GM19395 (cell line): ENCODE data around the gene MYO1B.

Source experiments
- ATAC-seq: cut with Tn5 transposase; IDR thresholded peaks from one replicate; pipeline ENCODE4 v1.9.1; 2021; ENCODE audit warnings: mild to moderate bottlenecking, moderate library complexity; ENCODE audit not compliant: unreplicated experiment

The MYO1B gene

DNA sequence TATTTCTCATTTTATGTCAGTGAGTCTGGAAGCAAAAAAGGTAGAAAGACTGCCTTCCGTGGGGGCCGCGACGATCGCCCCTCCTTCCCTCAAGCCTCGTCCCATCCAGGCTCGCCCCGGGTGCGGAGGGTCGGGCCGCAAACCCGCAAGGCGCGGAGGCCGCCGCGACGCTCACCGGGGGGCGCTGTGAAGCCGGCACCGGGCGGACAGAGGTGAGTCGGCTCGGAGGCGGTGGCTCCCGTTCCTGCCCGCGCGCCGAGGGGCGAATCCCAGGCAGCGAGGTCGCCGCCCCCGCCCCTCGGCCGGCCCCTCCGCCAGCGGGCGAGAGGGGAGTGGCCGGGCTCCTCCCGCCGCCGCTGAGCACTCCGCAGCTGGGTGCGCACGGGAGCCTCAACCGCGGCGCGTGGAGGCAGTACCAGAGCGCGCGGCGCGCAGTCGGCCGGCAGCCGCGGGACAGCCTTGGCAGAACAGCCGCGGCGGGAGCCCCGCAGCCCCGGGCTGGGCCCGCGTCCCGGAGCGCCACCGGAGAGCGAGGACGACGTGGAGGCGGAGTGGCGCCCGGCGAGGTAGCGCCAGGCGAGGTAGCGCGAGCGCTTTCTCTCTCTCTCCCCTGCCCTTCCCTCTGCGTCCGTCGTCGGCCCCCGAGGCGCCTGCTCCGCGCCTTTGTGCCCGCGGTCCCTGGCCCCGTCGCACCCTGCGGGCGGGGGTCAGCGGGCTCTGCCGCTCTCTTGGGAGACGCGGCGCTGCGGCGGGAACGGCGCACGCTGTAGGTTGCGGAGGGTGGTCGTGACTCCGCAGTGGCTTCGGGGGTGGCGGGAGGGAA is at the start of gene MYO1B:
Gene MYO1B (plus strand): TSS at position 359 of the 823 bp plus-strand sequence. CDS start 31,492 bp downstream, outside the sequence.
- peak; percentile 56 for ATAC-seq

DNA sequence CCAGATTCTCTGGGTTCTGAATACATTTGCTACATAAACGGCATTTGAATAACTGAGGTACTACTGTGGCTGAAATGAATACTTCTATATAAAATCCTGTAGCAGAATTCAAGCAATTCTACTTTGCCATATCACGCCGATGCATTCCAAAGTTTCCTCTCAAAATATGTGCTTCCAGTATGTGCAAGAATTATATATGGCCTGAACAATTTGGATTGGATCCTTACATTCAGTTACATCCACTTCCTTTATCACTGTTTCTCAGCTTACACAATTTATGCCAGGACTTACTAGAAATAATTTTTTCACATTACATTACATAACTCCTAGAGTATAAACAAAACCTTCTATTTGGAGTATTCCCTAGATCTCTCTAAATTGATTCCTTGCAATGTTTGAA is 48.1 kb upstream of the MYO1B start:
- no peak for ATAC-seq

GRCh38 chr2:191198271-191198670 is 46.9 kb upstream of the MYO1B start:
- ATAC-seq = no peak

DNA sequence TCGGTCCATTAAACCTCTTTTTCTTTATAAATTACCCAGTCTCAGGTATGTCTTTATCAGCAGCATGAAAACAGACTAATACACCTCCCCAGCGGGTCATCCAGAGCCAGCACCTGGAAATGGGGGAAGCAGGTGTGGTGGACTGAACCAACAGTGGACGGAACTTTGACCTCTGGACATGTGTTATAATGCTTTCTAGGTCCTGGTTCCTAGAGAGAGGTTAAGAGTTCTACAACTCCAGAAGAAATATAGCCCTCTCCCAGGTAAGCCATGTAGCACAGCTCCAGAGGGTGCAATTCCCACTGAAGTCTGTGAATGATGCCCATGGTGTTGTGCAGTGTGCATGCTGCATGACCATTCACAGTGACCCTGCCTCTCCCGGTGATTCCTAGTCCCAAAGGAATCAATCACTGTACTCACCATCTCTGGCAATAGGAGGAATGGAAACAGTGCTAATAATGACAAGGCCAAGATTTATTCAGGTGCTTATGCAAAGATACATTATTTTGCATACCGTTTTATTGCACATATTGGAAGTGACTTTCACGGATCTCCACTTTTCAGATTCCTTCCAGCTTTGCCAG is 45.2 kb upstream of the MYO1B start:
- ATAC-seq = no peak

DNA sequence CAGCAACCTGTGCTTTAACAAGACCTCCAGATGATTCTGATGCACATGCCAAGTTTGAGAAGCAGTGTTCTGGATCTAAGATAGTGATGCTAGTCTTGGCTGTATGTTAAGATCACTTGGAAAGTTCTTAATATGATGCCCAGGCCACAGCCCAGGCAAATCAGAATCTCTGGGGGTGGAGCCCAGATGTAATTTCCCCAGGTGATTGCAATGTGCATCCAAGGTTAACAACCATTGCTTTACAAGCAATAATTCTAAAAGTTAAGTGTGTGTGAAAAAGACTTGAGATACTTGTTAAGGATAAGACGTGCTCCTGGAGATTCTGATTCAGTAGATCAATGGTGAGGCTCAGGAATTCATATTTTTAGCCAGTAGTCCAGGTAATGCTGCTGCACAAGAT is 44.3 kb upstream of the MYO1B start:
- no peak for ATAC-seq

DNA sequence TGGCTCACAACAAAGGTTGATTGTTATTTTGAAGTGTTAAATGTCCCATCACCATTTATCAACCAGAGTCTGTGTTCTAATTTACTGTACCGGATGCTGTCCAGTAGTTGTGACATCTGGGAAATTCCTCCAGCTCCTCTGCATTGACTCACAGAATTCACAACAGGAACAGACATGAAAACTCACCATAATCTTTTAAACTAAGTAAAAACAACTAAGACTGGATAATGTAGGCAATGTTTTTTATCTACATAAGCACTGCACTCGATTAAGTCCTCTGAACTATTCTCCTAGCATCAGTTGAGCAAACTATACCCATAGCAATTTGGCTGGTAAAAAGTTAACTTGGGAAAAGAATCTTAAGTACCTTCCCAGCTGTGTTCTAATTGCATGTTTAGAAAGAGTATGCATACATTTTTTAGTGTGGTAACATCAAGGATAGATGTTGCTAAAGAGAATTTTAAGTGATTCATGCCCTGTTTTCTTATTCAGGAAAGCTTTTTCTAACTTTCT is 42.9 kb upstream of the MYO1B start:
- ATAC-seq = no peak

DNA sequence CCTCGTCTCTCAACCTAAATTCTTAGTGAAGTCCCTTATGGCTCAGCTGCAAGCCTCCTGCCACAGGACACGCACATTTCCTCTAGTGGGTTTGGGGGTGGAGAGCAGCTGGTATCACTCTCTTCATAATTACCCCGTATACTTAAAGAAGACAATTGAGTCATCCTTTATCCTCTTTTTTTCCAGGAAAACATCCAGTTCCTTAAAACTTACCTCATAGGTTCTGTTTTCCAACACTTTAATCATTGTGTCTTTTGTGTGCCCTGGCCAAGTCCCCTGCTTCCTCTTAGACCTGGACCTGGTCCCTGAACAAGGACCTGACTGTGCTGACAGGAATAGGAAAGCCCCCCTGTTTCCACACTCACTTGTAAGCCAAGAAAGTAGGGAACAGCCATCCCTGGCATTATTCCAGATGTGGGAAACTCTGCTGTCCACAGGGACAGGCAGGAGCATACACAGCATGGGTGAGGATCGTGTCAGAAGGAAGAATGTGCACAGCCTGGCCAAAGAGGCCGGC is 42.3 kb upstream of the MYO1B start:
- no peak for ATAC-seq

DNA sequence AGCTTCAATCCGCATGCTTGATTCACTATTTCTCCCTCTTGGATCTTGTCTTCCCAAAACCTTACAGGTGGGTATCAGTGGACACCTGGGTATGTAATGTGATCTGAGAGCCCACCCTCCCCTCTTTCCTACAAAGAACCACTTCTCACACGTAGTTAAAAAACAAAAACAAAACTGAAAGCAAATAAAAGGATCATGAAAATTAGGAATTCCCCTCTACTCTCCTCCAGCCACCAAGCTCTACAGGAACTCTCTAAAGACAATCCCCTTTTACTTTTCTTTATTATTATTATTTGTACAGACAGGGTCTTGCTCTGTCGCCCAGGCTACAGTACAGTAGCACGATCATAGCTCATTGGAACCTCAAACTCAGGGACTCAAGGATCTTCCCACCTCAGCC is 40.8 kb upstream of the MYO1B start:
- peak; percentile 59 for ATAC-seq

DNA sequence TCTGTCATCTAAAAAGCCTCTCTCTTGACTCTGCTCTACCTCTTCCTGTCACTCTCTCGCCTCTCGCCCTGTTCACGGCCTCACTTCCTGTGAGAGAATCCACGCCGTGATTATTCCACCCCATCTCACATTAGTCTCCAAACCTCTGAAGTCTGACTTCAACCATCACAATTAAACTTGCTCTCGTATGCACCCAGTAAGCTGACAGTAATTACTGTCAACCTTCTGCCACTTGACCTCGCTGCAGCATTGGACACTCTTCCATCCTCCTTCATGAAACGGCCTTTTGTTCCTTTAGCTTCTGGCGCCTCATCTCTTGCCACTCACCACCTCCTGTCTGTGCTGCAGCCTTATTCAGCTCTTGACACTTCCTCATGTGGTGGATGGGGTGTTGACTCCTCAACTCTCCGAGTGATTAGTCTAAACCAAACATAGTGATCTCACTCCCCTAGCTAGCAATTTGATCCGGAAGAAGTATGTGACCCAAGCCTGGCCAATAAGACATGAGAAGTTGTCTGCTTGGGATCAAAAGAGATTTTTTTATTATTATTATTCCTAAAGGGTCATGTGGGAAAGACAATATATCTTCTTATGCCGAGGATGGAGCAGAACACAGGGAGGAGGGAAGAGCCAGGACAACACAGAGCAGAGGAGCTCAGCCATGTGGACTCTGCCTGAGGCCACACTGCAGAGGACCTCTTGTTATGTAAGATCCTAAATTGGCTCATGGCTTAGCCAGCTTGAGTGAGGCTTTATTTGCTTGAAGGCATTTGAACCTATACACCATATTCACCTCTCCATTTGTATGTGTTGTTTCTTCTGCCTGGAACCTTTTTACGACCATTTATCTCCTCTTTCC is 38.4 kb upstream of the MYO1B start:
- no peak for ATAC-seq

GRCh38 chr2:191209340-191209739 is 35.9 kb upstream of the MYO1B start:
- ATAC-seq = no peak

DNA sequence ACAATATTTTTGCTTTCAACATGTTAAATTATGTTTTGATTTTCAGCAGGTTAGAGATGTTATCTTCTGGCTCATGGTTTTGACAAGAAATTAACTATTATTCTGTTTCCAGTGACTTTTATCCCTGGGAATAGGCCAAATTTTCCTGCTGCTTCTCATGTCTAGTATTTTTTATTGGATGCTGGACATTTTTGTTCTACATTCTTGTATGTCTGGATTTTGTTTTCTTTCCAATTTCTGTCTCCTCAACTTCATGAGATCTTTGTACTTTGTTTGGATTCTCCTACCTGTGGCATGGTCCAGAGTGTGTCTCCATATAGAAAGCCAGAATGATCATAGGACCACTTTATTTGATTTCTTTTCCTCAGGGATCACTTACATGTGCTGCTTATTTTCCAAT is 33.1 kb upstream of the MYO1B start:
- ATAC-seq = no peak

DNA sequence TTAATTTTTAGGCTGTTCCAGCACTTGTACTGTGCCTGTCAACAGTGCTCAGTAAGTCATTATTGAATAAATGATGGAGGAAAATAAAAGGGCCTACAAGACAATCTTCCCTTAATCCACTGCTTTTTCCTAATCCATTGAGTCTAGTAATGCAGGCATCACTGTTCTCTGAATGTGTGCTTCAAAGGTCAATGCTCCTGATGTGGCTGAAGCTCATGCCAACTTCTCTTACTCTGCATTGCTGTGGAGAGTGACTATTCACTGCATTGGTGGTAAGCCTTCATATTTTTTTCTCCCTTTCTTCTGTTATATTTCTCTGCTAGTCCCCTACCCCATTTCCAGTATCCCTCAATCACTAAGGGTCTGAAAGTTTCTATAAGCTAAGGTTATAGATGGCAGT is 31.9 kb upstream of the MYO1B start:
- no peak for ATAC-seq

DNA sequence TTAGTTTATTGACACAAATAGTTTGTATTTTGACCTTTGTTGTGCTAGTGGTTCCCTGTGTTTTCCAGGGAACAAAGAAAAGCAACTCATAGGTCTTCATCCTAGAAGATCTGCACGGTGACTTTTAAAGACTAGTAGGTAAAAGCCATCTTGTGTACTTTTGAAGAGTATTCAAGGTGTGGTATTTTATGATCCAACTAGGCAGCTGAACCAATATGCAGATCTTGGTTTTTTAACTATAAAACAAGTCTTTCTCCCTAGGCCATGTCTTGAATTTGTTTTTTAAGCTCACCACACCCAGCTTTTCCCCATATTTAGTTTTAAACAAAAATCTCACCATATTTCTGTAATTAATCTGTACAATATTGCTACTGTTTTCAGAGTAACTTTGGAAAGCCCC is 30.0 kb upstream of the MYO1B start:
- no peak for ATAC-seq

GRCh38 chr2:191215666-191216065 is 29.5 kb upstream of the MYO1B start:
- ATAC-seq = no peak

GRCh38 chr2:191217580-191217979 is 27.6 kb upstream of the MYO1B start:
- no peak for ATAC-seq

DNA sequence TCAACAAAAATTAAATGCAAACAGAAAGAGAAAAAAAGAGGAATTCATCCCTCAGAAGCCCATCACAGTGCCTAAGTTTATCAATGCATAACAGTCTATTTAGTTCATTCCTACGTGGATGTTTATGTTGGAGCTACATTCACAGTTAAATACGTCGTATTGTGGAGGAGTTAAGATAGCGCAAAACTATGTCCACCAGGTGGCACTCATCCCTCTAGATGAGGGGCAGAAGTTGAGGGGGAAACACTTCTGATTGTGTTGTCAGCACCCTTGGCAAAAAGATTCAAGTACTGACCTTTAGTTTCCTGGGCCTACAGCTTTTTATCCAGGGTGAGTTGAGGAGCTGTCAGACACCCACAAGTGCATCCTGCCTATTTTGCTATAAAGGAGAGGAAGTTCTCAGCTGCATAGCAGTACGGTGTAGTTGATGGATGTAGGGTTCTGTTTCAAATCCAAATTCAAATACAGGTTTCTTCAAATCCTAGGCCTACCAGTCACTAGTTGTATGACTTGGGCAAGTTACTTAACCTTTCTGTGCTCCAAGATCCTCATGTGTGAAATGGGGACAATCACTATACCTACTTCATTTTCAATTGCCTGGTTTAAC is 26.8 kb upstream of the MYO1B start:
- no peak for ATAC-seq

- peak; percentile 68 for ATAC-seq
Measured at GRCh38 chr2:191220671-191221070, 24.5 kb upstream of the MYO1B start.

DNA sequence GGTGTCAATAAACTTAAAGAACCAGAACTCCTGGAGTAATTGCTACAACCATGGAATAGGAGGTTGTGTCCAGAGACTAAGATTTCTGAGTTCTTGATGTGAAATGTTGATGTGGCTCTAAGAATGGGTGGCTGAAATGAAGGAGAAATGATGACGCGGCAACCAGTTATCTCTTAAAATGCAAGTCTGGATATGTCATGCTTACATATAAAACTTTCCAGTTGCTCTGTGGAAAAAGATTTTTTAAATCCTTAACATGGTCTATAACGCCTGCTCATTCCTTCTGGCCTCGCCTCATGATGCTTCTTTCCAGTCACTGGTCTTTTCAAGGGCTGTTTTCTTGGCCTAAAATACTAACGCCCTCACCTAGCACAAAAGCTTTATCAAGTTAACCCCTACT is 23.5 kb upstream of the MYO1B start:
- no peak for ATAC-seq

DNA sequence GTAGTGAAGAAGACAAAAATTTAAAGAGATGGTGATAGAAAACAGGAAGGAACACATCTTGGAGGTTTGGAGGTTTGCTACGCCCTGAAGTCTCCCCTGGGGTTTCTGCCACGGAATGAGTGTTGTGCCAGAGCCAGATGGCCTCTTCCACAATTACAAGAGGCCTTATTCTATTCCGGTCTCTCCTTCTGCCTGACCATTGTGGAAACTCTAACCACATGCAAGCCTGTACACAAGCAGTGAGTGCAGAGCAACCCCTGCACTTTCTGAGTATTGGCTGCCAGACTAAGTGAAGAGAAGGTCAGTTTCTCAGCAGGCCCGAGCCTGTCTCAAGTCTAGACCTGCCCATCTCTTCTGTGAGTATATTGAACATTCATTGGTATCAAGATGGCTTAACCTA is 22.7 kb upstream of the MYO1B start:
- peak; percentile 36 for ATAC-seq

DNA sequence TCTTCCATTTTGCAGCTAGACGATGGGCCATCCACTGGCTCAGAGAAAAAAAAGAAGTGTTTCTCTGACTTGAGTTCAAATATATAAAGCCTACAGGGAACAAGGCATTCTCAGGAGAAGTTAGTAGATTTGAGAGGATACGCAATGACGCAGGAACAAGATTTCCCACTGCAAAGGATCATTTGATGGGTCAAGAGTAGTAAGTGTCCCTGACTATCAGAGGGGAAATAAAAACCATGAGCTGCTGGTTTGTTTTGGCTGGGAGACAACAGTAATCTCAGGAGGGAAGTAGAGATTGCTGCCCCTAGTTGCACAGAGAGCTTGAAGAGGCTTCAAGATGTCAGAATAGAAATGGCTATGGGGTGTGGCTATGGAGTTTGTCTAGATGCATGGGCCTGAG is 22.3 kb upstream of the MYO1B start:
- no peak for ATAC-seq

DNA sequence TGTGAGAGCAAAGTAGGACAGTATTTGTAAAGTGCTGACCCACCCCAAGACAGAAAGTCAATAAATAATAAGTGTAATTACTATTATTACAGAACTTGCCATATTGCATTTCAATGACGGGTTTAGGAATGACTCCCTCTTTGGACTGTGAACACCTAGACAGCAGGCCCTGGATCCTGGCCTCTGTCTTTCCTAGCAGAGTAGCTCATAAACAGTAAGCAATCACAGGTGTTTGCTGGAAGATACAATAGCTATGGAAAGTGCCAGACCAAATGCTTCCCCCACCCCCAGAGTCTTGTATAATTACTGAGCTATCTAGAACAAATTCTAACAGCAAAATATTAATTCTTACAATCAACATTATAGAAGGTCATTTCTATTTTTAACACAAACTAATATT is 20.1 kb upstream of the MYO1B start:
- ATAC-seq = no peak
